ENCODE data around the gene TSPAN14. TPM values are rescaled to one million over a fixed set of nuclear protein-coding genes. Genes with fewer than 3 reads are reported as not detected.

TSPAN14 gene
- total and polyA plus RNA-seq, 10 of the 15 experiments (the other 5 are each of a cell fraction or from before 2014, with no cell fraction given): 2.5 to 31.7 (median 17.9) TPM

DNA sequence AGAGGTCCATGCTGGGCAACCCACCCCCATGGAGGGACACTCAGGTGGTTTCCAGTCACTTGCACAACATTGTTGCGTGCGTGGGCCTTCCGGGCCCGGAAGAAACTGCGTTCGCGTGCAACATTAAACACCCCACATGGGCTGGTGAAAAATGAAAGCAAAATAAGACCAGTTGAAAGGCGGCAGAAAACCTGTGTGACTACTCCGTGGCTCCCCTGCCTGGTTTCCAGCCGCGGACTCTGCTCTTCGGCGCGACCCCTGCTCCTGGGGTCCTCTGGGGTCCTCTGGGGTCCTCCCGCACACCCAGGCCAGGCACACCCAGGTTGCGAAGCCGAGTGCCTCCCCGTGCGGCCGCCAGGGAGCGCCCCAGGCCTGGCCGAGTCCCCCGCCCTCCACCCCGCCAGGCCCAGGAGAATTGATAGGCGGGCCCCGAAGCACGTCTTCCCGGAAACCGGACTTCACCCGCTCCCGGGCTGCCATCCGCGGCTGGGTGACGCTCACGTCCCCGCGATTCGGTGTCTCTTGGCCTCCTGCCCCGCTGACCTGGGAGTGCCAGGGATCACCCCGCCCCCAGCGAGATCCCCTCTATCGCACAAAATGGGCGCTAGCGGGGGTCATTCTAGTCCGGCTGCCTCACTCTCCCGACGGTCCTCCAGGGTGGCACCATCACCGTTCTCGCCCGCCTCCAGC is 81.7 kb downstream of the TSPAN14 start (continued):
- TF ChIP-seq, protein P1, sequence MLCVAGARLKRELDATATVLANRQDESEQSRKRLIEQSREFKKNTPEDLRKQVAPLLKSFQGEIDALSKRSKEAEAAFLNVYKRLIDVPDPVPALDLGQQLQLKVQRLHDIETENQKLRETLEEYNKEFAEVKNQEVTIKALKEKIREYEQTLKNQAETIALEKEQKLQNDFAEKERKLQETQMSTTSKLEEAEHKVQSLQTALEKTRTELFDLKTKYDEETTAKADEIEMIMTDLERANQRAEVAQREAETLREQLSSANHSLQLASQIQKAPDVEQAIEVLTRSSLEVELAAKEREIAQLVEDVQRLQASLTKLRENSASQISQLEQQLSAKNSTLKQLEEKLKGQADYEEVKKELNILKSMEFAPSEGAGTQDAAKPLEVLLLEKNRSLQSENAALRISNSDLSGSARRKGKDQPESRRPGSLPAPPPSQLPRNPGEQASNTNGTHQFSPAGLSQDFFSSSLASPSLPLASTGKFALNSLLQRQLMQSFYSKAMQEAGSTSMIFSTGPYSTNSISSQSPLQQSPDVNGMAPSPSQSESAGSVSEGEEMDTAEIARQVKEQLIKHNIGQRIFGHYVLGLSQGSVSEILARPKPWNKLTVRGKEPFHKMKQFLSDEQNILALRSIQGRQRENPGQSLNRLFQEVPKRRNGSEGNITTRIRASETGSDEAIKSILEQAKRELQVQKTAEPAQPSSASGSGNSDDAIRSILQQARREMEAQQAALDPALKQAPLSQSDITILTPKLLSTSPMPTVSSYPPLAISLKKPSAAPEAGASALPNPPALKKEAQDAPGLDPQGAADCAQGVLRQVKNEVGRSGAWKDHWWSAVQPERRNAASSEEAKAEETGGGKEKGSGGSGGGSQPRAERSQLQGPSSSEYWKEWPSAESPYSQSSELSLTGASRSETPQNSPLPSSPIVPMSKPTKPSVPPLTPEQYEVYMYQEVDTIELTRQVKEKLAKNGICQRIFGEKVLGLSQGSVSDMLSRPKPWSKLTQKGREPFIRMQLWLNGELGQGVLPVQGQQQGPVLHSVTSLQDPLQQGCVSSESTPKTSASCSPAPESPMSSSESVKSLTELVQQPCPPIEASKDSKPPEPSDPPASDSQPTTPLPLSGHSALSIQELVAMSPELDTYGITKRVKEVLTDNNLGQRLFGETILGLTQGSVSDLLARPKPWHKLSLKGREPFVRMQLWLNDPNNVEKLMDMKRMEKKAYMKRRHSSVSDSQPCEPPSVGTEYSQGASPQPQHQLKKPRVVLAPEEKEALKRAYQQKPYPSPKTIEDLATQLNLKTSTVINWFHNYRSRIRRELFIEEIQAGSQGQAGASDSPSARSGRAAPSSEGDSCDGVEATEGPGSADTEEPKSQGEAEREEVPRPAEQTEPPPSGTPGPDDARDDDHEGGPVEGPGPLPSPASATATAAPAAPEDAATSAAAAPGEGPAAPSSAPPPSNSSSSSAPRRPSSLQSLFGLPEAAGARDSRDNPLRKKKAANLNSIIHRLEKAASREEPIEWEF (IDR thresholded peaks at IDR 0.05; ENCODE audit: insufficient replicate concordance, low read depth, low read length): no peak
- no peak for TF ChIP-seq CEBPB (IDR thresholded peaks at IDR 0.05; ENCODE audit: borderline replicate concordance in 1 of 2, low read depth in 2 of 2, low read length in 2 of 2)
- TF ChIP-seq EP300 (IDR thresholded peaks at IDR 0.05; ENCODE audit: borderline replicate concordance in 1 of 2, control insufficient read depth in 1 of 2, low read depth in 2 of 2, low read length in 2 of 2): peak in 1 of 2 experiments; percentile 7; a peak in 1 of 4 replicates
- peak; percentile 73 for TF ChIP-seq POLR2AphosphoS5 (IDR thresholded peaks at IDR 0.05; ENCODE audit: low read length)
- TF ChIP-seq MYB (IDR thresholded peaks at IDR 0.05; ENCODE audit: borderline replicate concordance, low read depth, low read length): no peak
- TF ChIP-seq ZNF24 (IDR thresholded peaks at IDR 0.05): no peak
- peak; percentile 55 for TF ChIP-seq SMC3 (IDR thresholded peaks at IDR 0.05; ENCODE audit: borderline replicate concordance, low read length)
- TF ChIP-seq RBBP5 (conservative IDR thresholded peaks at IDR 0.05): no peak
- no peak for TF ChIP-seq ZNF622 (IDR thresholded peaks at IDR 0.05)
- peak; percentile 62; the same call in 1 of the 2 replicates for TF ChIP-seq SMARCA5 (IDR thresholded peaks at IDR 0.05)
- TF ChIP-seq MTA2 (IDR thresholded peaks at IDR 0.05; ENCODE audit: low read depth): no peak
- no peak for TF ChIP-seq SRF (IDR thresholded peaks at IDR 0.05; ENCODE audit: low read depth in 2 of 2, low read length in 2 of 2)
- no peak for TF ChIP-seq FOXK2 (IDR thresholded peaks at IDR 0.05)
- TF ChIP-seq, protein P2, sequence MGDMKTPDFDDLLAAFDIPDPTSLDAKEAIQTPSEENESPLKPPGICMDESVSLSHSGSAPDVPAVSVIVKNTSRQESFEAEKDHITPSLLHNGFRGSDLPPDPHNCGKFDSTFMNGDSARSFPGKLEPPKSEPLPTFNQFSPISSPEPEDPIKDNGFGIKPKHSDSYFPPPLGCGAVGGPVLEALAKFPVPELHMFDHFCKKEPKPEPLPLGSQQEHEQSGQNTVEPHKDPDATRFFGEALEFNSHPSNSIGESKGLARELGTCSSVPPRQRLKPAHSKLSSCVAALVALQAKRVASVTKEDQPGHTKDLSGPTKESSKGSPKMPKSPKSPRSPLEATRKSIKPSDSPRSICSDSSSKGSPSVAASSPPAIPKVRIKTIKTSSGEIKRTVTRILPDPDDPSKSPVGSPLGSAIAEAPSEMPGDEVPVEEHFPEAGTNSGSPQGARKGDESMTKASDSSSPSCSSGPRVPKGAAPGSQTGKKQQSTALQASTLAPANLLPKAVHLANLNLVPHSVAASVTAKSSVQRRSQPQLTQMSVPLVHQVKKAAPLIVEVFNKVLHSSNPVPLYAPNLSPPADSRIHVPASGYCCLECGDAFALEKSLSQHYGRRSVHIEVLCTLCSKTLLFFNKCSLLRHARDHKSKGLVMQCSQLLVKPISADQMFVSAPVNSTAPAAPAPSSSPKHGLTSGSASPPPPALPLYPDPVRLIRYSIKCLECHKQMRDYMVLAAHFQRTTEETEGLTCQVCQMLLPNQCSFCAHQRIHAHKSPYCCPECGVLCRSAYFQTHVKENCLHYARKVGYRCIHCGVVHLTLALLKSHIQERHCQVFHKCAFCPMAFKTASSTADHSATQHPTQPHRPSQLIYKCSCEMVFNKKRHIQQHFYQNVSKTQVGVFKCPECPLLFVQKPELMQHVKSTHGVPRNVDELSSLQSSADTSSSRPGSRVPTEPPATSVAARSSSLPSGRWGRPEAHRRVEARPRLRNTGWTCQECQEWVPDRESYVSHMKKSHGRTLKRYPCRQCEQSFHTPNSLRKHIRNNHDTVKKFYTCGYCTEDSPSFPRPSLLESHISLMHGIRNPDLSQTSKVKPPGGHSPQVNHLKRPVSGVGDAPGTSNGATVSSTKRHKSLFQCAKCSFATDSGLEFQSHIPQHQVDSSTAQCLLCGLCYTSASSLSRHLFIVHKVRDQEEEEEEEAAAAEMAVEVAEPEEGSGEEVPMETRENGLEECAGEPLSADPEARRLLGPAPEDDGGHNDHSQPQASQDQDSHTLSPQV (IDR thresholded peaks at IDR 0.05): peak; percentile 58; the same call in 1 of the 2 replicates
- no peak for TF ChIP-seq ESRRA (IDR thresholded peaks at IDR 0.05; ENCODE audit: low read length)
- peak; percentile 79 for TF ChIP-seq IKZF1 (conservative IDR thresholded peaks at IDR 0.05)
- TF ChIP-seq CBFB (IDR thresholded peaks at IDR 0.05; ENCODE audit: low read depth): no peak
- TF ChIP-seq, protein P3, sequence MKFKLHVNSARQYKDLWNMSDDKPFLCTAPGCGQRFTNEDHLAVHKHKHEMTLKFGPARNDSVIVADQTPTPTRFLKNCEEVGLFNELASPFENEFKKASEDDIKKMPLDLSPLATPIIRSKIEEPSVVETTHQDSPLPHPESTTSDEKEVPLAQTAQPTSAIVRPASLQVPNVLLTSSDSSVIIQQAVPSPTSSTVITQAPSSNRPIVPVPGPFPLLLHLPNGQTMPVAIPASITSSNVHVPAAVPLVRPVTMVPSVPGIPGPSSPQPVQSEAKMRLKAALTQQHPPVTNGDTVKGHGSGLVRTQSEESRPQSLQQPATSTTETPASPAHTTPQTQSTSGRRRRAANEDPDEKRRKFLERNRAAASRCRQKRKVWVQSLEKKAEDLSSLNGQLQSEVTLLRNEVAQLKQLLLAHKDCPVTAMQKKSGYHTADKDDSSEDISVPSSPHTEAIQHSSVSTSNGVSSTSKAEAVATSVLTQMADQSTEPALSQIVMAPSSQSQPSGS (IDR thresholded peaks at IDR 0.05; ENCODE audit: low read length): no peak
- 0 out of 2 replicates have a peak, but pooled peaks have one; percentile 50 for TF ChIP-seq BACH1 (IDR thresholded peaks at IDR 0.05; ENCODE audit: borderline replicate concordance)
